PC-9 (cell line): ENCODE results near the gene CALML6. TPM values are rescaled to one million over a fixed set of nuclear protein-coding genes. Genes with fewer than 3 reads are reported as not detected.

ENCODE experiments used
- BruUV-seq: library from RNA; stranded (reverse); fragments of 400-500 nt; replicated peaks from 2 replicates; lab custom pipeline; 2021; lab: Mats Ljungman, UMichigan
- CTCF ChIA-PET: fragments of 300-600 bp; sonication (Branson Sonifier 250); formaldehyde crosslinking; loops from one replicate; lab custom pipeline; 2022; ENCODE audit warnings: antibody characterized with exemption; lab: Charles Lee
- POLR2A ChIA-PET: fragments of 300-600 bp; sonication (Branson Sonifier 250); formaldehyde crosslinking; loops from one replicate; lab custom pipeline; 2022; ENCODE audit warnings: antibody characterized with exemption; ENCODE audit not compliant: unreplicated experiment; lab: Charles Lee
- DNase-seq, 2 experiments: peaks; one replicate each; pipeline versions ENCODE4 v3.0.0 to v3.0.0-alpha.2; 2015 to 2022; ENCODE audit warnings: mixed read lengths in 1 of 2
- H2AFZ ChIP-seq: fragments of 200-600 bp; sonication (generic); 2 replicates; pipeline ENCODE4 v1.8.1; 2017; ENCODE audit warnings: antibody characterized with exemption
- H3F3A ChIP-seq: fragments of 200-600 bp; sonication (generic); 2 replicates; pipeline ENCODE4 v1.8.1; 2017; ENCODE audit warnings: antibody characterized with exemption, mild to moderate bottlenecking, low read depth; ENCODE audit not compliant: insufficient read depth
- H3K27ac ChIP-seq: fragments of 200-600 bp; sonication (generic); 2 replicates; pipeline ENCODE4 v1.6.1; 2016; ENCODE audit warnings: mixed run types
- H3K27me3 ChIP-seq: fragments of 200-600 bp; sonication (generic); 2 replicates; pipeline ENCODE4 v1.6.1; 2016; ENCODE audit warnings: low read depth, mixed run types; ENCODE audit not compliant: insufficient read depth
- H3K36me3 ChIP-seq: fragments of 200-600 bp; sonication (generic); 2 replicates; pipeline ENCODE4 v1.6.1; 2016; ENCODE audit warnings: low read depth, mixed run types
- H3K4me1 ChIP-seq: fragments of 200-600 bp; sonication (generic); replicated peaks from 2 replicates; pipeline ENCODE4 v1.6.1; 2016; ENCODE audit warnings: mixed run types; ENCODE audit not compliant: insufficient read depth
- H3K4me2 ChIP-seq: fragments of 200-600 bp; sonication (generic); 2 replicates; pipeline ENCODE4 v1.6.1; 2017; ENCODE audit warnings: mixed run types
- H3K4me3 ChIP-seq: fragments of 200-600 bp; sonication (generic); 2 replicates; pipeline ENCODE4 v1.6.1; 2016; ENCODE audit warnings: mixed run types
- H3K79me2 ChIP-seq: fragments of 200-600 bp; sonication (generic); 2 replicates; pipeline ENCODE4 v1.6.1; 2017; ENCODE audit warnings: low read depth, mixed run types
- H3K9me2 ChIP-seq: fragments of 200-600 bp; sonication (generic); 2 replicates; pipeline ENCODE4 v1.8.1; 2017; ENCODE audit warnings: mild to moderate bottlenecking; ENCODE audit not compliant: insufficient read depth
- H3K9me3 ChIP-seq: fragments of 200-600 bp; sonication (generic); 2 replicates; pipeline ENCODE4 v1.8.1; 2016; ENCODE audit warnings: low read depth; ENCODE audit not compliant: insufficient read depth
- H4K20me1 ChIP-seq: fragments of 200-600 bp; sonication (generic); 2 replicates; pipeline ENCODE4 v1.8.1; 2017; ENCODE audit not compliant: insufficient read depth
- CTCF ChIP-seq: fragments of 200-600 bp; sonication (generic); conservative IDR thresholded peaks from 2 replicates; pipeline ENCODE4 v1.6.1; 2017; ENCODE audit warnings: mixed run types, antibody characterized with exemption, mild to moderate bottlenecking, moderate library complexity
- EZH2 ChIP-seq: fragments of 200-600 bp; sonication (generic); IDR thresholded peaks from 2 replicates; pipeline ENCODE4 v1.8.0; 2017; ENCODE audit warnings: antibody characterized with exemption, low read depth
- intact Hi-C: fragments of 100-400 bp; cut with micrococcal nuclease; formaldehyde crosslinking; loops from one replicate; pipeline ENCODE4 v1.10.0; 2022; ENCODE audit not compliant: unreplicated experiment
- total RNA-seq: library from RNA; stranded (reverse); gene quantifications from 2 replicates; pipeline ENCODE4 v1.2.3, GENCODE V29; 2021

The CALML6 gene
- total RNA-seq, 1 experiment from 2014 or later, result 2.1 TPM

GRCh38 chr1:1906185-1907097 lies 8.6 kb upstream of the CALML6 start:
- Histone ChIP-seq H3K9me3 (no peaks in the 10 kb centered on the region), H3K4me3 (no peak overlapping the region), H3K27ac (no peak overlapping the region), H3K4me1 (peaks cover 12% of the 10 kb centered on the region; the same call in 1 of the 2 replicates), H4K20me1 (no peaks in the 10 kb centered on the region), H3K36me3 (no peaks in the 10 kb centered on the region), H2AFZ (no peak overlapping the region), H3K4me2 (no peak overlapping the region), H3K9me2 (no peaks in the 10 kb centered on the region), H3K79me2 (no peaks in the 10 kb centered on the region), H3F3A (0 out of 2 replicates have a peak, but pooled peaks cover 13% of the 10 kb centered on the region), H3K27me3 (no peaks in the 10 kb centered on the region)
- DNase-seq, result peak; percentile 62 to 83
- POLR2A ChIA-PET, result interaction anchor here (0.6 kb wide), 1 partner anchor 29 kb away, joined by 3 read pairs; no protein-coding TSS in a partner anchor
- intact Hi-C loops, result loop anchor here (5.0 kb wide), 3 partner anchors 124 to 394 kb away; partner anchors contain the start of gene ATAD3A
- BruUV-seq, result no TSS peak
- TF ChIP-seq EZH2 (no peak), CTCF (peak; percentile 90)
- CTCF ChIA-PET, result interaction anchor here (0.6 to 1.1 kb wide), 10 partner anchors 23 to 370 kb away, joined by 3 to 15 read pairs (median 4); partner anchors contain the start of gene PRKCZ

GRCh38 chr1:1907098-1907736 lies 7.8 kb upstream of the CALML6 start:
- Histone ChIP-seq H3K4me1 (peaks cover 12% of the 10 kb centered on the region; the same call in 1 of the 2 replicates), H3K9me3 (no peaks in the 10 kb centered on the region), H3K79me2 (no peaks in the 10 kb centered on the region), H2AFZ (no peak overlapping the region), H3K27ac (no peak overlapping the region), H3F3A (0 out of 2 replicates have a peak, but pooled peaks cover 13% of the 10 kb centered on the region), H3K4me3 (no peak overlapping the region), H3K9me2 (no peaks in the 10 kb centered on the region), H4K20me1 (no peaks in the 10 kb centered on the region), H3K36me3 (no peaks in the 10 kb centered on the region), H3K27me3 (no peaks in the 10 kb centered on the region), H3K4me2 (no peak overlapping the region)
- no peak for TF ChIP-seq EZH2
- no peak for TF ChIP-seq CTCF
- CTCF ChIA-PET, result interaction anchor here (0.6 to 0.7 kb wide), 2 partner anchors 57 to 371 kb away, joined by 3 to 6 read pairs; no protein-coding TSS in a partner anchor
- no peak for DNase-seq
- intact Hi-C loops, result loop anchor here (5.0 kb wide), 3 partner anchors 125 to 395 kb away; partner anchors contain the start of gene ATAD3A
- POLR2A ChIA-PET, result no interaction called here
- no TSS peak for BruUV-seq

- Histone ChIP-seq H3K4me3 (peak overlapping the region; percentile 60), H2AFZ (peak overlapping the region; percentile 83), H3K9me3 (no peaks in the 10 kb centered on the region), H4K20me1 (no peaks in the 10 kb centered on the region), H3K4me2 (peak overlapping the region; percentile 87), H3K27ac (no peak overlapping the region), H3F3A (0 out of 2 replicates have a peak, but pooled peaks cover 13% of the 10 kb centered on the region), H3K79me2 (no peaks in the 10 kb centered on the region), H3K36me3 (no peaks in the 10 kb centered on the region), H3K9me2 (no peaks in the 10 kb centered on the region), H3K4me1 (peaks cover 12% of the 10 kb centered on the region; the same call in 1 of the 2 replicates), H3K27me3 (no peaks in the 10 kb centered on the region)
- intact Hi-C loops, result loop anchor here (5.0 kb wide), 3 partner anchors 126 to 396 kb away; partner anchors contain the start of gene ATAD3A
- TF ChIP-seq EZH2 (no peak), CTCF (no peak)
- DNase-seq, result no peak
- CTCF ChIA-PET, result interaction anchor here (0.5 to 1.0 kb wide), 8 partner anchors 11 to 383 kb away, joined by 3 to 14 read pairs (median 4); partner anchors contain the start of gene TMEM52
- POLR2A ChIA-PET, result no interaction called here
- TSS peak; percentile 74 for BruUV-seq
These were observed 6.6 kb upstream of the CALML6 start for GRCh38 chr1:1908506-1908791.
